GM19397 (cell line): ENCODE data around the gene RPL10L.

Experiments
- ATAC-seq: cut with Tn5 transposase; IDR thresholded peaks from one replicate; pipeline ENCODE4 v1.9.1; 2021; ENCODE audit warnings: mild to moderate bottlenecking, moderate library complexity; ENCODE audit not compliant: unreplicated experiment

Gene RPL10L

DNA sequence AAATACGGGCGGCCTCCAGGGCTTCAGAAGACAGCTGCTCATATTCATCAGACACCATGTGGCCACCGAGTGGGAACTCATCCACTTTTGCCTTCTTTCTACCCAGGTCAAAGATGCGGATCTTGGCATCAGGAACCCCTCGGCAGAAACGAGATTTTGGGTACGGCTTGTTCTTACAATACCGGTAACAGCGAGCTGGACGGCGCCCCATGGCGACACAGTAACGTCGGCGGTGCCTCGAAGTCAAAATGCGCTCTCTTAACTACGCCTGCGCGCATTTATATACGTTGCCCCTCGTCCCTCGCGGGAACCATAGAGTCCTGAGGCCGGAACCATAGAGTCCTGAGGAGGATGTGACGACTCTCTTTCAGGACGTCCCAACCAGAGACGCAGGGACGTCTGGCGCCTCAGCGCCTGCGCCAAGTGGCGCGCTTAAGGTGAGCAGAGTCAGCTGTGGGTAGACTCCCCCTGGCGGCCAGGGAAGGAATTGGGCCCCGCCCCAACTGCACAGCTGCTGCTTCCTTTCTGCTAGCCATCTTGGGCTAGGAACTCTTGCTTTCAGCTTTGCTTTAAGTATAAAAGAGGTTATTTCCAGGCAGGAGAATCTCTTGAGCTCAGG, at the start of gene RPL10L:
Gene RPL10L, minus strand, starts transcription at position 256 of the 619 bp plus-strand sequence. Its CDS starts 45 bp downstream, at position 211.
- ATAC-seq: no peak

GRCh38 chr14:46691819-46692218, 40.2 kb upstream of the RPL10L start:
- ATAC-seq: no peak

DNA sequence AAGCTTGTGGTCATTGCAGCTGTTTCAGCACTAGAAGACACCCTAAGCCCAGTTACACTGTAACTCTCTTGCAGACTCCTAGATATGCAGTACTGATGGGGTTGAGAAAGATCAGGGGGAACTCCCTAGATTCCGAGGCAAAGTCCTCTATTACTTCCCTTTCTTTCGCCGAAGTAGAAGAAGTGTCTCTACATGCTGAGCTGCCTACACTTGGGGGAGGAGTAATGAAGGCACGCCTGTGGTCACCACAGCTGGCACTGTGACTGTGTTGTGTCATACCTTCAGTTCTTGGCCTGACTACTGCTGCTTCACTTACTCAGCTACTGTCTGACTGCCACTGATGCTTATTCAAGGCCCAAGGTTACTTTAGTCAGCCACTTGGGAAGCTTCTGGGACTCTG, 35.1 kb upstream of the RPL10L start:
- no peak for ATAC-seq

DNA sequence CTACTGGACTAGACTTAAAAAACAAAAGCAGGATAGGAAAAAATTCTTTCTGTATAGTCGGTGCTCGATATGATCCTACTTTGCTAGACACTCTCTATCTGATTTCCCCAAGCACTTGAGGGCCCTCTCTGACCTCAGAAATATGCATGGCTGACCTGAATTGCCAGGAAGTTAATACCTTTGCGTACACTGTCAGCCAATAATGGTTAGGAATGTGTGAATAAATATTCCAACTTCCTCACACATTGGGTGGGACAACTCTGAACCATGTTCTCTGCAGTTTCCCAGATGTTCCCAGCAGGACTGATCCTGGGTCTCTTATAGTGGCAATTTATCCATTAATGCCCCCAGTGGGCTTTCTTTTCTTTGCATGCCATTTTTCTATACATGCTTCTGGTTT, 20.5 kb upstream of the RPL10L start:
- no peak for ATAC-seq

DNA sequence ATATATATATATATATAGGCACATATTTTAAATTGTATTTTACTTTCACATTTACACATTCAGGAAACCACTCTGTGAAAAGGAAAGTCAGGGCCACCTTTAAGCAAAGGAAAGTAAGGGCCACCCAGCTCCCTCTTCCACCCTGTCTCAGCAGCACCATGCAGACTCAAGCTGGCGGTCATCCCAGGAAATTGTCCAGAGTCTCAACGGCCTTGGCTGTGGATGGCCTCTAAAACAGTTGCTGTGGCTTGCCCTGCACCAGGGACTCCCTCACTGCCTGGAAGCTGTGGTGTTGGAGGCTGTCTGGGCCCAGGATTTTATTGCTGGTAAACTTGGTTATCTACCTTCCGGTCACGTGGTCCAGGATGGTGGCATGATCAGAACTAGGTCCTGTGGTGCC, 11.8 kb upstream of the RPL10L start:
- no peak for ATAC-seq

DNA sequence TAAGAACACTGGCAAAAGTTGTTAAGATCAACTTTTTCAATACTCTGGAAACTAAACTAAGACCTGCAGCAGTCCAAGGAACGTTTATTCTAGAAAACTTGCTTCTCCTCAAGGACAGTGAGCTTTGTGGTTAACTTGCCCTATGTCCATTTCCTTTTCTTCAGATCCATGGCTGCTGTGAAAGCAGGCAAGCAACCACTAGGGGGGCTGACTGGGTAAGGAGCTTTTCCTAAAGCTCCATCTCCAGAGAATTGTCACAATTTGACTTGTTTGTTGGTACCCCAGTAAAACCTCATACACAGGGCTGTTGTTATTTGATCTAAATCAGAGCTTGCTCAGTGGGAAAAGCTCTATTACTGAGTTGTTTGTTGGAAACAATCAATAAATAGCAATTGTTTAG, 10.1 kb upstream of the RPL10L start:
- no peak for ATAC-seq

- ATAC-seq: no peak
Measured at GRCh38 chr14:46653031-46653755, 1.6 kb upstream of the RPL10L start.

GRCh38 chr14:46646796-46647195, 4.8 kb downstream of the RPL10L start:
- ATAC-seq: no peak

- ATAC-seq: no peak
Measured at GRCh38 chr14:46626876-46627275, 24.7 kb downstream of the RPL10L start.
